ENCODE data around the gene NGEF. TPM values are rescaled to one million over a fixed set of nuclear protein-coding genes. Genes with fewer than 3 reads are reported as not detected.
A peak's percentile ranks its signal among the peaks of the same experiment; 100 is the strongest.

NGEF gene
- total RNA-seq, 1 experiment from 2014 or later: 1.9 TPM

- Mint-ChIP-seq H3K4me1 (0 out of 4 replicates have a peak, but pooled peaks cover 0 to 4% of the 10 kb centered on the region in 2 experiments), H3K27ac (no peak overlapping the region), H3K9me3 (no peaks in the 10 kb centered on the region), H3K27me3 (ENCODE audit: low read depth) (no peaks in the 10 kb centered on the region), H3K4me3 (no peak overlapping the region), H3K36me3 (ENCODE audit: insufficient read depth in 1 of 3, low read depth in 3 of 3) (no peaks in the 10 kb centered on the region)
- Histone ChIP-seq H2BK15ac (ENCODE audit: low read depth, low read length) (no peak overlapping the region), H3K4me1 (ENCODE audit: insufficient read depth, low read length) (no peaks in the 10 kb centered on the region), H3K18ac (ENCODE audit: insufficient read length, low read depth, low read length) (no peak overlapping the region), H4K8ac (replicated peaks; ENCODE audit: insufficient read length, low read depth, low read length) (no peak overlapping the region), H3K27me3 (ENCODE audit: insufficient read depth, low read length) (no peaks in the 10 kb centered on the region), H3K9me3 (ENCODE audit: control insufficient read depth, low read depth, low read length) (no peaks in the 10 kb centered on the region), H4K20me1 (ENCODE audit: control insufficient read depth, insufficient read depth, insufficient read length) (no peaks in the 10 kb centered on the region), H2BK5ac (ENCODE audit: insufficient read length, low read length) (no peak overlapping the region), H3K4ac (ENCODE audit: low read depth, low read length) (no peak overlapping the region), H4K91ac (ENCODE audit: insufficient read length, low read depth, low read length) (no peak overlapping the region), H3K23me2 (ENCODE audit: insufficient read length, low read depth, low read length, poor library complexity, severe bottlenecking) (no peaks in the 10 kb centered on the region), H3K79me1 (ENCODE audit: insufficient read depth, low read depth, low read length, poor library complexity, severe bottlenecking) (no peaks in the 10 kb centered on the region), H3K14ac (ENCODE audit: insufficient read depth, low read length) (0 out of 2 replicates have a peak overlapping the region, but pooled peaks have one; percentile 42), H2AFZ (ENCODE audit: low read length) (no peak overlapping the region), H4K5ac (ENCODE audit: insufficient read length, low read depth, low read length) (no peak overlapping the region), H3K9ac (ENCODE audit: extremely low read depth, insufficient read length, low read length) (no peak overlapping the region), H2BK20ac (ENCODE audit: low read depth, low read length, poor library complexity, severe bottlenecking) (no peak overlapping the region), H3K79me2 (ENCODE audit: insufficient read depth, low read length) (no peaks in the 10 kb centered on the region), H3K56ac (ENCODE audit: insufficient read length, low read depth, low read length) (no peak overlapping the region), H2BK12ac (ENCODE audit: insufficient read length, low read depth, low read length) (no peak overlapping the region), H3K27ac (ENCODE audit: insufficient read length, low read depth, low read length) (no peak overlapping the region), H2BK120ac (ENCODE audit: low read depth, low read length, poor library complexity, severe bottlenecking) (no peak overlapping the region), H3K23ac (ENCODE audit: insufficient read length, low read depth, low read length) (no peak overlapping the region), H3K4me2 (ENCODE audit: insufficient read depth, insufficient read length, low read length) (no peak overlapping the region), H3T11ph (ENCODE audit: low read length) (no peak overlapping the region), H2AK5ac (ENCODE audit: insufficient read length, low read length) (no peak overlapping the region)
- TF ChIP-seq, protein P1, sequence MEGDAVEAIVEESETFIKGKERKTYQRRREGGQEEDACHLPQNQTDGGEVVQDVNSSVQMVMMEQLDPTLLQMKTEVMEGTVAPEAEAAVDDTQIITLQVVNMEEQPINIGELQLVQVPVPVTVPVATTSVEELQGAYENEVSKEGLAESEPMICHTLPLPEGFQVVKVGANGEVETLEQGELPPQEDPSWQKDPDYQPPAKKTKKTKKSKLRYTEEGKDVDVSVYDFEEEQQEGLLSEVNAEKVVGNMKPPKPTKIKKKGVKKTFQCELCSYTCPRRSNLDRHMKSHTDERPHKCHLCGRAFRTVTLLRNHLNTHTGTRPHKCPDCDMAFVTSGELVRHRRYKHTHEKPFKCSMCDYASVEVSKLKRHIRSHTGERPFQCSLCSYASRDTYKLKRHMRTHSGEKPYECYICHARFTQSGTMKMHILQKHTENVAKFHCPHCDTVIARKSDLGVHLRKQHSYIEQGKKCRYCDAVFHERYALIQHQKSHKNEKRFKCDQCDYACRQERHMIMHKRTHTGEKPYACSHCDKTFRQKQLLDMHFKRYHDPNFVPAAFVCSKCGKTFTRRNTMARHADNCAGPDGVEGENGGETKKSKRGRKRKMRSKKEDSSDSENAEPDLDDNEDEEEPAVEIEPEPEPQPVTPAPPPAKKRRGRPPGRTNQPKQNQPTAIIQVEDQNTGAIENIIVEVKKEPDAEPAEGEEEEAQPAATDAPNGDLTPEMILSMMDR (conservative IDR thresholded peaks at IDR 0.05): no peak
- DNase-seq: no peak
- WGBS (ENCODE audit: extremely low coverage, insufficient read length, low lambda C conversion rate): no CpG with 5 or more reads among the region's 5 CpGs
Measured at GRCh38 chr2:232998666-232998985, 14.4 kb downstream of the NGEF start.

Measured in H9 (cell line).